Uterus (tissue), 4 donors: ENCODE measurements around the gene TMEM40. TPM values are rescaled to one million over a fixed set of nuclear protein-coding genes. Genes with fewer than 3 reads are reported as not detected.

Experiments
- DNase-seq, 2 donors: peaks; one replicate each; pipeline ENCODE4 v3.0.0-alpha.2; 2019 to 2020
- H3K27ac ChIP-seq, 2 donors: fragments of 200-600 bp; sonication (generic); 1 replicate in 1 of 2; 2 replicates in 1 of 2; pipeline ENCODE4 v1.5.1; 2016 to 2018
- H3K27me3 ChIP-seq, 2 donors: fragments of 200-600 bp; sonication (generic); one replicate each; pipeline ENCODE4 v1.5.1; 2018 to 2019; ENCODE audit warnings: control low read depth in 1 of 2
- H3K36me3 ChIP-seq, 2 donors: fragments of 200-600 bp; sonication (generic); one replicate each; pipeline ENCODE4 v1.5.1; 2019; ENCODE audit warnings: control low read depth in 1 of 2
- H3K4me1 ChIP-seq, 2 donors: fragments of 200-600 bp; sonication (generic); one replicate each; pipeline ENCODE4 v1.5.1; 2018 to 2019; ENCODE audit warnings: control low read depth in 1 of 2
- H3K4me3 ChIP-seq, 2 donors: fragments of 200-600 bp; sonication (generic); 1 replicate in 1 of 2; 2 replicates in 1 of 2; pipeline ENCODE4 v1.5.1; 2018 to 2019; ENCODE audit warnings: mild to moderate bottlenecking in 1 of 2
- H3K9me3 ChIP-seq, 2 donors: fragments of 200-600 bp; sonication (generic); one replicate each; pipeline ENCODE4 v1.5.1; 2019; ENCODE audit warnings: control low read depth in 1 of 2
- POLR2A ChIP-seq, 2 donors: fragments of 450-650 bp; IDR thresholded peaks; one replicate each; pipeline ENCODE4 v1.6.1; 2016; ENCODE audit warnings: antibody characterized with exemption in 2 of 2, mild to moderate bottlenecking in 1 of 2, moderate library complexity in 1 of 2
- intact Hi-C: fragments of 100-400 bp; cut with DNase I; formaldehyde crosslinking; loops from one replicate; pipeline ENCODE4 v1.15.1; 2023; ENCODE audit warnings: low total_unique reads
- total RNA-seq, 4 donors: library from RNA; depleted of rRNA in 3 of 4; stranded (reverse); fragments of >200 nt in 3 of 4; gene quantifications; one replicate each; pipeline versions ENCODE4 v1.1.0 to v1.2.4, GENCODE V29; 2014 to 2023
- TF ChIP-seq, protein P1 (sequence below), 4 experiments: fragments of 200-600 bp in 2 of 4; fragments of 450-650 bp in 2 of 4; sonication (generic) in 2 of 4; IDR thresholded peaks; one replicate each; pipeline ENCODE4 v1.5.1; 2016 to 2019; ENCODE audit warnings: antibody characterized with exemption in 4 of 4, mild to moderate bottlenecking in 2 of 4, moderate library complexity in 1 of 4
- donor health status: DM: yes; HTN: yes; CAD: no.

Gene TMEM40
- total RNA-seq, 4 donors from 2014 or later, result not detected

DNA sequence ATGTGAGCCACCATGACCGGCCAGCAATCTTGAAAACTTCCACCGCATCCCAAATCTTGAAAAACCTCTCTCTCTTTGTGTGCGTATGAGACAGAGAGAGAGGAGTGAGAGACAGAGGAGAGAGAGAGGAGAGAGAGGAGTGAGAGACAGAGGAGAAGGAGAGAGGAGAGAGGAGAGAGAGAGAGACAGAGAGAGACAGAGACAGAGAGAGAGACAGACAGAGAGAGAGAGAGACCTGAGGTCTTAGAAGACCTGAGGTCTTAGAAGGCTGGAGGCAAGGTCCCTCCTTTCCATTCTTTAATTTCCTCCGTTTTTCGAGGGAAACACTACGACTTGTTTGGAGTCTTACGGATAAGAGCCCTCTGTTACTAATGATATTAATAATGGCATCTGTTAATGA, 39.5 kb downstream of the TMEM40 start:
- Histone ChIP-seq H3K27ac (no peak overlapping the region), H3K4me1 (no peaks in the 10 kb centered on the region)

DNA sequence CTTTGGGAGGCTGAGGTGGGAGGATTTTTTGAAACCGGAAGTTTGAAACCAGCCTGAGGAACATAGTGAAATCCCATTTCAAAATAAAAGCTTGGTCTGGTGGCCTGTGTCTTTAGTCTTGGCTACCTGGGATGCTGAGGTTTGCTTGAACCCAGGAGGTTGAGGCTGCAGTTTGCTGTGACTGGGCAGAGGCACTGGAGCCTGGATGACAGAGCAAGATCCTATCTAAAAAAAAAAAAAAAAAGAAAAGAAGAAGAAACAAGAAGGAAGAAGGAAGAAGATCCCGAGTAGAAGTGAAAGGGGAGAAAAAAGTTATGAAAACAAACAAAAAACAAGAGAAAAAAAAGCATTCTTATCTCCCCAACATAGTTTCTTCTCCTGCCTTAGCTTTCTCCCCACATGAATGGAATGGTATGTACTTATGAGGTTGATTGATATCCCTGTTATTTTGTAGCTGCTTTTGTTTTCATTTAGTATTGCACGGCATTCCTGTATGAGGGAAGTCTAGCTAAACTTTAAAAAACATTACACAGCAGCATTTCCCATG, 42.4 kb downstream of the TMEM40 start:
- no peak for DNase-seq
- Histone ChIP-seq H3K36me3 (no peaks in the 10 kb centered on the region), H3K27me3 (no peaks in the 10 kb centered on the region), H3K27ac (peak overlapping the region in 1 of 2 donors; percentile 44), H3K4me3 (no peak overlapping the region), H3K4me1 (no peaks in the 10 kb centered on the region), H3K9me3 (no peaks in the 10 kb centered on the region)
- TF ChIP-seq, protein P1, sequence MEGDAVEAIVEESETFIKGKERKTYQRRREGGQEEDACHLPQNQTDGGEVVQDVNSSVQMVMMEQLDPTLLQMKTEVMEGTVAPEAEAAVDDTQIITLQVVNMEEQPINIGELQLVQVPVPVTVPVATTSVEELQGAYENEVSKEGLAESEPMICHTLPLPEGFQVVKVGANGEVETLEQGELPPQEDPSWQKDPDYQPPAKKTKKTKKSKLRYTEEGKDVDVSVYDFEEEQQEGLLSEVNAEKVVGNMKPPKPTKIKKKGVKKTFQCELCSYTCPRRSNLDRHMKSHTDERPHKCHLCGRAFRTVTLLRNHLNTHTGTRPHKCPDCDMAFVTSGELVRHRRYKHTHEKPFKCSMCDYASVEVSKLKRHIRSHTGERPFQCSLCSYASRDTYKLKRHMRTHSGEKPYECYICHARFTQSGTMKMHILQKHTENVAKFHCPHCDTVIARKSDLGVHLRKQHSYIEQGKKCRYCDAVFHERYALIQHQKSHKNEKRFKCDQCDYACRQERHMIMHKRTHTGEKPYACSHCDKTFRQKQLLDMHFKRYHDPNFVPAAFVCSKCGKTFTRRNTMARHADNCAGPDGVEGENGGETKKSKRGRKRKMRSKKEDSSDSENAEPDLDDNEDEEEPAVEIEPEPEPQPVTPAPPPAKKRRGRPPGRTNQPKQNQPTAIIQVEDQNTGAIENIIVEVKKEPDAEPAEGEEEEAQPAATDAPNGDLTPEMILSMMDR (IDR thresholded peaks at IDR 0.05), result no peak
- no peak for TF ChIP-seq POLR2A (IDR thresholded peaks at IDR 0.05)
- intact Hi-C loops, result no loop called here

More for the DNA sequence above, 39.5 kb downstream of the TMEM40 start:
- intact Hi-C loops, result no loop called here
- Histone ChIP-seq H3K36me3 (no peaks in the 10 kb centered on the region), H3K27me3 (no peaks in the 10 kb centered on the region), H3K9me3 (no peaks in the 10 kb centered on the region), H3K4me3 (peak overlapping the region in 1 of 2 donors; percentile 25)
- DNase-seq, result no peak
- TF ChIP-seq, protein P1 (IDR thresholded peaks at IDR 0.05), result no peak
- no peak for TF ChIP-seq POLR2A (IDR thresholded peaks at IDR 0.05)

DNA sequence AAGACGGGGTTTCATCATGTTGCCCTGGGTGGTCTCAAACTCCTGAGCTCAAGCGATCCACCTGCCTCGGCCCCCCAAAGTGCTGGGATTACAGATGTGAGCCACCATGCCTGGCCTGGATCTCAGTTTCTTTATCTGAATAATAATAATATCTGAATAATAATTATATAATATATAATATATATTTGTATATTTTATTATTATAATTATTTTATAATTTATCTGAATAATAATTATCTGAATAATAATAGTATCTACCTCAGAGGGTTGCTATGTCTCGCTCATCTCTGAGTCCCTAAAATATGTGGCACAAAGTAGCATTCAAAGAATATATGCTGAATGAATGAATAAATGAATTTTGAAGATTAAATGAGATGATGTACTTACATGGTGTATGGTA, 44.8 kb downstream of the TMEM40 start:
- no peaks in the 10 kb centered on the region for H3K4me1 ChIP-seq
- TF ChIP-seq POLR2A (IDR thresholded peaks at IDR 0.05), result no peak
- TF ChIP-seq, protein P1 (IDR thresholded peaks at IDR 0.05), result no peak
- intact Hi-C loops, result no loop called here
- no peaks in the 10 kb centered on the region for H3K36me3 ChIP-seq
- H3K9me3 ChIP-seq, result no peaks in the 10 kb centered on the region
- no peaks in the 10 kb centered on the region for H3K27me3 ChIP-seq
- no peak overlapping the region for H3K27ac ChIP-seq
- H3K4me3 ChIP-seq, result no peak overlapping the region
- DNase-seq, result no peak

DNA sequence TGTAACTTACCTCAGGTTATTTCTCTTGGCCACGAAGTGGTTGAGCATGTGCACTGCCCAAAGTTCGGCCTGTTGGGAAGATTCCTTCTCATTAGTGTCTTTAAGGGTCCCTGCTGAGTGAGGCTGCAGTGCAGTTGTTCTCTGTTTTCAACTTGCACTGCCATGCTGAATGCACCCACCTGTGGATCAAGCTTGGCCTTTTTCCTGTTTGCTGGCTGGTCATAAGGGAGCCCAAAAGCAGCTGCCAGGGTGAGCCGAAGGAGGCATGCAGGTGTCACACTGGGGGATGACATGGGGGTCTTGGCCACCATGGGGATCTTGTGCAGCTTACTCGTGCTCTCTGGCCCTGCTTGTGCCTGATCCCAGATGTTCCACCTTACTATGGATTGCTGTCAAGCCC, 49.0 kb downstream of the TMEM40 start:
- DNase-seq, result no peak
- no peak for TF ChIP-seq POLR2A (IDR thresholded peaks at IDR 0.05)
- TF ChIP-seq, protein P1 (IDR thresholded peaks at IDR 0.05), result no peak

DNA sequence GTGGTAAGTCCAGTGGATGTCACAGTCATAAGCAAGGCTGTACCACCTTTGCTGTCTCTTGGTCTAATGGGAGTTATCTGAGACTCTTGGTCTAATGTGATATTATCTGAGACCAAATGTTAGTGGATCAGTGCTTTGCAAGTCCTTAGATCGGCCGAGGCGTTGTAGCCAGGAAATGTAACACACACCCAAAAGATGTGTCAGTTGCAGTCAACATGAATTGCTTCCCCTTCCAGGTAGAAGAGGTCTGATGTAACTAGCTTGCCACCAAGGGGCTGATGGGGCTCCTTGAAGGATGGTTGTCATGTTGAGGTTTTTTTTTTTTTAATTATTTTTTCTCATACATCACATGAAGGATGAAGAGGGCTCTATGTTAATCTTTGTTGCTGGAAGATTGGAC, 49.7 kb downstream of the TMEM40 start:
- Histone ChIP-seq H3K27me3 (no peaks in the 10 kb centered on the region), H3K36me3 (no peaks in the 10 kb centered on the region), H3K9me3 (no peaks in the 10 kb centered on the region), H3K4me3 (no peak overlapping the region), H3K4me1 (no peaks in the 10 kb centered on the region), H3K27ac (no peak overlapping the region)
- intact Hi-C loops, result no loop called here
- TF ChIP-seq POLR2A (IDR thresholded peaks at IDR 0.05), result no peak
- TF ChIP-seq, protein P1 (IDR thresholded peaks at IDR 0.05), result no peak
- no peak for DNase-seq

More for the DNA sequence above, 49.0 kb downstream of the TMEM40 start:
- H3K4me1 ChIP-seq, result no peaks in the 10 kb centered on the region
- intact Hi-C loops, result no loop called here
- H3K9me3 ChIP-seq, result no peaks in the 10 kb centered on the region
- H3K27me3 ChIP-seq, result no peaks in the 10 kb centered on the region
- H3K4me3 ChIP-seq, result no peak overlapping the region
- H3K36me3 ChIP-seq, result no peaks in the 10 kb centered on the region
- no peak overlapping the region for H3K27ac ChIP-seq
